ENCODE results near the gene NRGN. TPM values are rescaled to one million over a fixed set of nuclear protein-coding genes. Genes with fewer than 3 reads are reported as not detected.

Gene NRGN
- total RNA-seq, 1 experiment from 2014 or later = 15.5 TPM

- peaks cover 7% of the 10 kb centered on the region; the same call in 1 of the 2 replicates for H3K36me3 ChIP-seq (ENCODE audit: low read depth, low read length)
- POLR2A ChIA-PET (ENCODE audit: unreplicated experiment) = interaction anchor here (0.7 kb wide), 2 partner anchors 23 to 74 kb away, joined by 3 read pairs; no protein-coding TSS in a partner anchor
- peak overlapping the region; percentile 50 for H3K9ac ChIP-seq (ENCODE audit: low read length)
- H3K9me3 ChIP-seq (ENCODE audit: low read length) = no peaks in the 10 kb centered on the region
- DNase-seq (peak; percentile 37), ATAC-seq (peak; percentile 39)
- H3K4me1 ChIP-seq (ENCODE audit: insufficient read depth, low read length) = peaks cover 27% of the 10 kb centered on the region
- peak overlapping the region; percentile 100 for H3K4me2 ChIP-seq (ENCODE audit: low read length)
- no peaks in the 10 kb centered on the region for H3K9me2 ChIP-seq (replicated peaks; ENCODE audit: low read length)
- intact Hi-C loops (cut with micrococcal nuclease) = loop anchor here (1.0 to 2.0 kb wide), 5 partner anchors 16 to 93 kb away; no protein-coding TSS in a partner anchor
- peaks cover 15% of the 10 kb centered on the region for H3F3A ChIP-seq (ENCODE audit: low read length, unreplicated experiment)
- H3K4me3 ChIP-seq (ENCODE audit: low read length) = peak overlapping the region; percentile 91
- peak overlapping the region; percentile 97 for H2AFZ ChIP-seq (ENCODE audit: low read length)
- TF ChIP-seq EZH2phosphoT487 (IDR thresholded peaks at IDR 0.05; ENCODE audit: borderline replicate concordance, low read length) = no peak
- no peak for TF ChIP-seq CTCF (conservative IDR thresholded peaks at IDR 0.05; ENCODE audit: low read depth, low read length)
- TF ChIP-seq EZH2 (IDR thresholded peaks at IDR 0.05; ENCODE audit: low read length, unreplicated experiment) = no peak
- H3K27ac ChIP-seq (ENCODE audit: low read length) = no peak overlapping the region
- no TSS peak for BruUV-seq (replicated peaks)
- no peaks in the 10 kb centered on the region for H3K27me3 ChIP-seq (ENCODE audit: low read length)
- CTCF ChIA-PET = interaction anchor here (0.6 to 2.8 kb wide), 8 partner anchors 16 to 130 kb away, joined by 3 to 50 read pairs (median 12); no protein-coding TSS in a partner anchor
- no peaks in the 10 kb centered on the region for H3K79me2 ChIP-seq (ENCODE audit: low read length)
- no peaks in the 10 kb centered on the region; the same call in 1 of the 2 replicates for H4K20me1 ChIP-seq (ENCODE audit: low read length)
Measured at GRCh38 chr11:124762624-124763155, 22.9 kb downstream of the NRGN start.

GRCh38 chr11:124763156-124763947 is 23.6 kb downstream of the NRGN start:
- ATAC-seq (peak; percentile 63), DNase-seq (peak; percentile 90)
- ChIA-PET POLR2A (ENCODE audit: unreplicated experiment) (interaction anchor here (0.7 kb wide), 2 partner anchors 22 to 73 kb away, joined by 3 read pairs; no protein-coding TSS in a partner anchor), CTCF (interaction anchor here (0.6 to 2.8 kb wide), 20 partner anchors 12 to 1126 kb away, joined by 3 to 50 read pairs (median 6); partner anchors contain the start of gene TMEM218)
- Histone ChIP-seq H3K4me1 (ENCODE audit: insufficient read depth, low read length) (peaks cover 22% of the 10 kb centered on the region), H2AFZ (ENCODE audit: low read length) (peak overlapping the region; percentile 97), H3K27me3 (ENCODE audit: low read length) (no peaks in the 10 kb centered on the region), H3K9ac (ENCODE audit: low read length) (peak overlapping the region; percentile 50), H3K36me3 (ENCODE audit: low read depth, low read length) (peaks cover 9% of the 10 kb centered on the region; the same call in 1 of the 2 replicates), H3K4me2 (ENCODE audit: low read length) (peak overlapping the region; percentile 100), H4K20me1 (ENCODE audit: low read length) (no peaks in the 10 kb centered on the region; the same call in 1 of the 2 replicates), H3K27ac (ENCODE audit: low read length) (no peak overlapping the region), H3K9me2 (replicated peaks; ENCODE audit: low read length) (no peaks in the 10 kb centered on the region), H3K79me2 (ENCODE audit: low read length) (no peaks in the 10 kb centered on the region), H3K4me3 (ENCODE audit: low read length) (peak overlapping the region; percentile 91), H3F3A (ENCODE audit: low read length, unreplicated experiment) (peaks cover 15% of the 10 kb centered on the region), H3K9me3 (ENCODE audit: low read length) (no peaks in the 10 kb centered on the region)
- intact Hi-C loops (cut with micrococcal nuclease) = loop anchor here (1.0 to 2.0 kb wide), 4 partner anchors 17 to 94 kb away; no protein-coding TSS in a partner anchor
- BruUV-seq (replicated peaks) = TSS peak; percentile 47
- TF ChIP-seq EZH2phosphoT487 (IDR thresholded peaks at IDR 0.05; ENCODE audit: borderline replicate concordance, low read length) (no peak), CTCF (conservative IDR thresholded peaks at IDR 0.05; ENCODE audit: low read depth, low read length) (peak; percentile 89)

All from PC-3 (cell line).